ENCODE data around the gene MAP3K5.

GRCh38 chr6:136524936-136525413 is 267.3 kb downstream of the MAP3K5 start:
- no peak for TF ChIP-seq EZH2 (IDR thresholded peaks at IDR 0.05; ENCODE audit: low read length, missing control alignments)
- TF ChIP-seq, protein P1, sequence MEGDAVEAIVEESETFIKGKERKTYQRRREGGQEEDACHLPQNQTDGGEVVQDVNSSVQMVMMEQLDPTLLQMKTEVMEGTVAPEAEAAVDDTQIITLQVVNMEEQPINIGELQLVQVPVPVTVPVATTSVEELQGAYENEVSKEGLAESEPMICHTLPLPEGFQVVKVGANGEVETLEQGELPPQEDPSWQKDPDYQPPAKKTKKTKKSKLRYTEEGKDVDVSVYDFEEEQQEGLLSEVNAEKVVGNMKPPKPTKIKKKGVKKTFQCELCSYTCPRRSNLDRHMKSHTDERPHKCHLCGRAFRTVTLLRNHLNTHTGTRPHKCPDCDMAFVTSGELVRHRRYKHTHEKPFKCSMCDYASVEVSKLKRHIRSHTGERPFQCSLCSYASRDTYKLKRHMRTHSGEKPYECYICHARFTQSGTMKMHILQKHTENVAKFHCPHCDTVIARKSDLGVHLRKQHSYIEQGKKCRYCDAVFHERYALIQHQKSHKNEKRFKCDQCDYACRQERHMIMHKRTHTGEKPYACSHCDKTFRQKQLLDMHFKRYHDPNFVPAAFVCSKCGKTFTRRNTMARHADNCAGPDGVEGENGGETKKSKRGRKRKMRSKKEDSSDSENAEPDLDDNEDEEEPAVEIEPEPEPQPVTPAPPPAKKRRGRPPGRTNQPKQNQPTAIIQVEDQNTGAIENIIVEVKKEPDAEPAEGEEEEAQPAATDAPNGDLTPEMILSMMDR (conservative IDR thresholded peaks at IDR 0.05 in 1 of 2, IDR thresholded peaks at IDR 0.05 in 1 of 2; ENCODE audit: low read depth in 1 of 2, low read length in 2 of 2), result no peak
